SH-SY5Y (cell line): ENCODE data around the gene ADAMTS8.

Experiments
- GATA2 ChIP-seq: IDR thresholded peaks from 2 replicates; pipeline ENCODE4 v1.6.1; 2011; ENCODE audit warnings: mild to moderate bottlenecking, low read depth, low read length
- GATA3 ChIP-seq: IDR thresholded peaks from 2 replicates; pipeline ENCODE4 v1.6.1; 2011; ENCODE audit warnings: low read depth, mild to moderate bottlenecking, low read length, moderate library complexity

The ADAMTS8 gene

GRCh38 chr11:130454491-130455252 is 26.3 kb upstream of the ADAMTS8 start:
- no peak for TF ChIP-seq GATA3
- no peak for TF ChIP-seq GATA2

DNA sequence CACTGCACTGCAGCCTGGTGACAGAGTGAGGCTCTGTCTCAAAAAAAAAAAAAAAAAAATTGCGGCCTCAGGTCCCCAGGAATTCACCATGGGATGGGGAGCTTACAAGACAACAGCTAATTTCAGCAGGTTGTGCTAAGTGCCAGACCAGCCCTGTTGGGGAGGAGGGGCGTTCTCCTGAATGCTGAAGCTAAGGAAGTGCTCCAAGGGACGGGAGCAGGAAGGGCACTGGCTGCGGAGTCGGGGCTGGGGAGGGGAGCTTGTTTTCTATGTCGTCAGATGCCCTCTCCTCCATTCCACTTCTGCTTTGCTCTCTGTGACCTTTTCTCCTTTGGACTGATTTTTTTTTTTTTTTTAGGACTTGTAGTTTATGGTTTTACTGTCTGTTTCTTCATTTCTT is 24.5 kb upstream of the ADAMTS8 start:
- no peak for TF ChIP-seq GATA2
- TF ChIP-seq GATA3 = no peak

- TF ChIP-seq GATA3 (no peak), GATA2 (no peak)
Measured at GRCh38 chr11:130452176-130452575, 23.8 kb upstream of the ADAMTS8 start.

DNA sequence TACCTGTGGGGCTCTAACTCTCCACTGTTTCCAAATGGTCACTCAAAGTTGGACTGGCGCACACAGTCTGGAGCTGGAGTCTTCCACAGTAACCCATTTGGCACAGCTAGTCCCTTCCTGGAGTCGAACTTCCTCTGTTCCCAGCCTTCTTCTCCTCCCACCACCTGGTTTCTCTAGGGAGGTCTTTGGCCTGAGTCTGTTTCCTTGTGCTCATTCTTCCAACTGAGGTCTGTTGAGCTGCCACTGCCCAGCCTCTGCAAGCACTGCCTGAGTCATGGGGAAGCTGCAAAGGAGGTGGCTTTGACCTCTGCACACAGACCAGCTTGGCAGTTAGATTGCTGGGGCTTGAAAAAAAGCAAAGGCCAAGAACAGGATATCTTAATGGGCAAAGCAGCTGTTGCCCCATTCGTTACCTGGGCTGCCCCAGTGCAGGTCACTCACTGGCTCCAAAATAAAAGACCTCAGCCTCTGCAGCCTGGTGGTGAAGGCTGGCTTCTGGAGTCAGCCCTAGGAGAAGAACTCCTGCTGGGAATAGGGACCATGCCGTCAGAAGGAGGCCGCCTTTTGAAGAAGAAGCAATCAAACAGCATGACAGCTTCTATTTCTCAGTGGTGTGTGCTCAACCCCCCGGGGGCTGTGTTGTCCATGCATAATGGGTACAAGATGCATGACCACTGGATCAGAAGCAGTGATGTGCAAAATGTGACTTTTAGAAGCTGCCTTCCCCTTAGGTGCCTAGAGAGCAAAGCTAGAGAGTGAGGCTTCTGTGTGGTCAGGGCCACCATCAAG is 23.0 kb upstream of the ADAMTS8 start:
- TF ChIP-seq GATA3 (no peak), GATA2 (no peak)

GRCh38 chr11:130449996-130450769 is 21.8 kb upstream of the ADAMTS8 start:
- TF ChIP-seq GATA3 = no peak
- no peak for TF ChIP-seq GATA2

- TF ChIP-seq GATA3 = no peak
Measured at GRCh38 chr11:130449310-130449990, 21.0 kb upstream of the ADAMTS8 start.

- no peak for TF ChIP-seq GATA3
- TF ChIP-seq GATA2 = no peak
Measured at GRCh38 chr11:130448416-130449309, 20.3 kb upstream of the ADAMTS8 start, which contains the start of gene ADAMTS15. Gene ADAMTS15 (plus strand): TSS chr11:130448645. CDS start chr11:130448974, 329 bp downstream.

GRCh38 chr11:130448039-130448415 is 19.6 kb upstream of the ADAMTS8 start:
- no peak for TF ChIP-seq GATA2
- TF ChIP-seq GATA3 = no peak

- TF ChIP-seq GATA2 (no peak), GATA3 (no peak)
Measured at GRCh38 chr11:130445788-130446187, 17.4 kb upstream of the ADAMTS8 start.

DNA sequence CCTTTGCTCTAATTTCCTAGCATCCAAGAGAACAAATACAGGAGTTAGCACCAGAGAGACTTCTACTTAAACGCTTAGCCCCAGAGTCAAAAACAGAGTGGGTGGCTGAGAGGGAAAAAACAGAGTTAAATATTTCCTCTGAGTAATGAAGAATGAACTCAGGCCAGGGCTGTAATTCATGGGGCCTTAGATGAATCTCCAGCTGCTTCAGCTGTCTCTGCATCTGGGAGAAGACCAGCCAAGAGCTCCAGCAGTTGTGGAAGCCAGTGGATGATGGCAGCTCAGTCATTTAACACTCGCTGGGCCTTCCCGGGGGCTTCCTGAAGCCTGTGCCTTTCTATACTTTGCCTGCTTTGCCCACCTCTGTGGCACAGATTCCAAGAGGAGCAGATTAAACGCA is 14.3 kb upstream of the ADAMTS8 start:
- TF ChIP-seq GATA2 = no peak
- no peak for TF ChIP-seq GATA3

- TF ChIP-seq GATA3 (no peak), GATA2 (no peak)
Measured at GRCh38 chr11:130441719-130442118, 13.3 kb upstream of the ADAMTS8 start.

- TF ChIP-seq GATA3 (no peak), GATA2 (no peak)
Measured at GRCh38 chr11:130439876-130440275, 11.5 kb upstream of the ADAMTS8 start.

DNA sequence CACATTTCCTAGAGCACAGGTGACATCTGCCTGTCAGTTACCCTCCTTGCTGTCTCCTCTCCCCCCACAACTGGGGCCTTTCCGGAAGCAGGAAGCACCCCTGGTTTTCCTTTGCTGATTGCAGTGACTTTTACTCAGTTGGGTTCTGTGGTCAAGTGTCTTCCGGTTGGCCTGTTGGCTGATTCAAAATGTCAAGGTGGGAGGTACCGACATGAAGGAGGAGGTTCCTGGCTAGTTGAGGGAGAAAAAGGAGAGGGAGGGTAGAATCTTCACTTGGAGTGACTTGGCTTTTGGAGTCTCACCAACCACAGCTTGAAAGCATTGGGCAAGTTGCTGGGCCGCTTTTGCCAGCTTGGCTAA is 10.7 kb upstream of the ADAMTS8 start:
- TF ChIP-seq GATA2 (no peak), GATA3 (no peak)
